Thyroid gland (tissue), 4 donors: ENCODE data around the gene DNM2.

Experiments used
- CTCF ChIP-seq, 6 experiments: fragments of 200-600 bp in 3 of 6; fragments of 450-650 bp in 3 of 6; sonication (generic) in 3 of 6; IDR thresholded peaks; one replicate each; pipeline ENCODE4 v1.5.1; 2016 to 2019; ENCODE audit warnings: antibody characterized with exemption in 6 of 6, mild to moderate bottlenecking in 2 of 6, inconsistent platforms in 1 of 6, moderate library complexity in 1 of 6
- POLR2A ChIP-seq, 2 donors: fragments of 450-650 bp; IDR thresholded peaks; one replicate each; pipeline ENCODE4 v1.6.1; 2017; ENCODE audit warnings: antibody characterized with exemption in 2 of 2, mild to moderate bottlenecking in 2 of 2, moderate library complexity in 1 of 2

GRCh38 chr19:10747271-10747670, 29.4 kb downstream of the DNM2 start:
- TF ChIP-seq CTCF (IDR thresholded peaks at IDR 0.05) = no peak
- TF ChIP-seq POLR2A (IDR thresholded peaks at IDR 0.05) = no peak
